Amygdala (tissue), 56 donors: ENCODE measurements around the gene ARF6.
"Not testable (repeated sequence)": the region's sequence is repeated elsewhere in the genome, so short reads cannot be mapped to it uniquely, and the experiment has no call there.

Experiments used
- DNase-seq, 56 donors: peaks; one replicate each; lab custom pipeline; 2025; lab: John Stamatoyannopoulos, UW

The ARF6 gene

GRCh38 chr14:49902679-49903246 is 9.9 kb downstream of the ARF6 start:
- DNase-seq = not testable (repeated sequence)

DNA sequence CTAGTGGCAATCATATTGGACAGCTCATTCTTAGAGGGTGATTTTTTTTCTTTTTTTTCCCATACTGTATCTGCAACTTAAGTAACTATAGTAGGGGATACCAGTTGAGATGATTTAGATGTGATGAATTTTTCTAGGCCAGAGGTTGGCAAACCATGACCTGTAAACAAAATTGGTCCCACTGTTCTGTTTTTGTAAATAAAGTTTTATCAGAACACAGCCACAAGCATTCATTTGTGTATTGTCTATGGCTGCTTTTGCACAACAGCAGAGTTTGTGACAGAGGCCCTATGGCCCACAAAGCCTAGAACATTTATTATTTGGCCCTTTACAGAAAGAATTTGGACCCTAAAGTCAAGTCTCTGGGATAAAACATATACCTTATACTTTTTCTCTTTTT is 11.4 kb downstream of the ARF6 start:
- DNase-seq = no peak

GRCh38 chr14:49905989-49906388 is 13.1 kb downstream of the ARF6 start:
- no peak for DNase-seq

- DNase-seq = no peak
Observed at GRCh38 chr14:49907186-49907585, 14.3 kb downstream of the ARF6 start.

DNA sequence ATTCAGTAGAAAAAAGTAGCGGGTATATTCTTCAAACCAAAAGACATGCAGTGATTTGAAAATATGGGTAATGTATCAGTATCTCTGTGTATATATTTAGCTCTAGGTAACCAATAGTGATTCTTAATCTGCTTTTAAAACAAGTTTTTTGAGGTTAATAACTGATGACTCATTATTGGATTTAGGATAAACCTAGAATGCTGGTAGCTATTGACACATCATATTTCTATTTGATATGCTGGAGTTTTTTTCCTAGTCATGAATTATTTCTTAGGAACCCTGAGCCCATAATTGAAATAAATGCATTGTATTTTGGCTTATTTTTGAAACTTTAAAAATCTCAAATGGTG is 15.5 kb downstream of the ARF6 start:
- no peak for DNase-seq

- no peak for DNase-seq
Observed at GRCh38 chr14:49909016-49909415, 16.1 kb downstream of the ARF6 start.

DNA sequence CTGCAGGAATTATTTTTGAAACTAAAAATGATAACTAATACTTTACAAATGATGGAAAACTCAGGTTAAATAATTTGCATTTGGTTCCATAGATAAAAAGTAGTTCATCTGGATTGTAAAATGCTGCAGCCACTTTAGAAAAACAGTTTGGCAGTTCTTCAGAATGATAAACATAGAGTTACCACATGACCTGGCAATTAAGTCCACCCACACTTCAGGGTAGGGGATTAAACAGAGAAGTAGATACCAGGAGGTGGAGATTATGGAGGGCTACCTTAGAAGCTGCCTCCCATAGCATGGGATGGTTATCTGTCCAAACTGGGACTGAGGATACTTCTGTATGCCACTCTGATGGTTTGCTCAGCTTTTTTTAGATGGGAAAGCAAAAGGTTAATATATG is 22.2 kb downstream of the ARF6 start:
- DNase-seq = no peak

- DNase-seq = no peak
Observed at GRCh38 chr14:49918706-49919105, 25.8 kb downstream of the ARF6 start.

GRCh38 chr14:49919825-49920659 is 27.2 kb downstream of the ARF6 start:
- DNase-seq = no peak

- DNase-seq = no peak
Observed at GRCh38 chr14:49920935-49921334, 28.1 kb downstream of the ARF6 start.

DNA sequence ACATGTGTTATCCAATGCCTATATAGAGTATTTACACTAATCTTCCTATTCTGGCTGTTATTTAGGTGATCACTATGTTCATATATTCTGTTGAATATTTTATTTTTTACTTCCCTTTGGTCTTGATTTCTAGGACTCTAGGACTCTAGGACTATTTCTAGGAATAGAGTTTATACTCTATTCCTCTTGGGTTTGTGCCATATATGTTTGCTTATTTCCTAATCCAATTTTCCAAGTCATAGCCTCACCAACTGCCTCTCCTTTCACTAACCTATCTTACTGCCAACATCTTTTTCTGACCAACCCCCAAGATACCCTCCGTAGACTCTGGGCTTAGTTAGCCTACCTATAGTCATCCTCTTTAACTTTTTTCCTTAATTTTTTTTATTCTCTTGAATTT is 28.5 kb downstream of the ARF6 start:
- DNase-seq = no peak

GRCh38 chr14:49923442-49923841 is 30.6 kb downstream of the ARF6 start:
- no peak for DNase-seq

GRCh38 chr14:49923881-49924280 is 31.0 kb downstream of the ARF6 start:
- no peak for DNase-seq

DNA sequence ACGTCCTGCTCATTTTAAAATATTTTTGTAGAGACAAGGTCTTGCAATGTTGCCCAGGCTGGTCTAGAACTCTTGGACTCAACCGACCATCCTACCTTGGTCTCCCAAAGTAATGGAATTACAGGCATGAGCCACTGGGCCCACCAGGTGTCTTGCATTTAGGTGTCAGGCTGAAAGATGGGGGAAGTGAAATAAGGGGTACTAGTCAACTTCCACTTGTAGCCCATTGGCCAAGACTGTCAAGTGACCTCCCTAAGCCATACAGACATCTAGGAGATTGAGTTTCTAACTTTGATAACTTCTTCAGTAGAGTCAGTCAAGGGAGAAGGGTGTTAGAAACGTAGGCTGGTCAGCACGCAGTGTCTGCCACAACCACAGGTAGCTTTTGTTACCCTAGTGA is 32.0 kb downstream of the ARF6 start:
- DNase-seq = no peak

- DNase-seq = no peak
Observed at GRCh38 chr14:49926803-49927202, 33.9 kb downstream of the ARF6 start.

DNA sequence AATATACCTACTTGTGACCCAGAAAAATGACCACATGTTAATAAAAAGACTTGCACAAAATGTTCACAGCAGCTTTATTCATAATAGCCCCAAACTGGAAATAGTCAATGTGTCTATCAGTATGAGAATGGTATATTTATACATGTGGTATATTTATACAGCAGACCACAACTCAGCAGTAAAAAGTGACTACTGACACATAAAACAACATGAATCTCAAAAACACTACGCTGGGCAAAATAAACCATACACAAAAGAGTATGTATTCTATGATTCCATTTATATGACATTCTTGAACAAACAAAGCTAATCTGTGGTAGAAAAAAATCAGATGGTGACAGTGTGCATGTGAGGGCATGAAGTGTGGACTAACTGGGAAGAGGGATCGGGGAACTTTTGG is 35.1 kb downstream of the ARF6 start:
- DNase-seq = no peak

- DNase-seq = no peak
Observed at GRCh38 chr14:49930720-49931119, 37.8 kb downstream of the ARF6 start.

- no peak for DNase-seq
Observed at GRCh38 chr14:49931523-49931922, 38.6 kb downstream of the ARF6 start.

GRCh38 chr14:49933128-49933527 is 40.2 kb downstream of the ARF6 start:
- DNase-seq = no peak

DNA sequence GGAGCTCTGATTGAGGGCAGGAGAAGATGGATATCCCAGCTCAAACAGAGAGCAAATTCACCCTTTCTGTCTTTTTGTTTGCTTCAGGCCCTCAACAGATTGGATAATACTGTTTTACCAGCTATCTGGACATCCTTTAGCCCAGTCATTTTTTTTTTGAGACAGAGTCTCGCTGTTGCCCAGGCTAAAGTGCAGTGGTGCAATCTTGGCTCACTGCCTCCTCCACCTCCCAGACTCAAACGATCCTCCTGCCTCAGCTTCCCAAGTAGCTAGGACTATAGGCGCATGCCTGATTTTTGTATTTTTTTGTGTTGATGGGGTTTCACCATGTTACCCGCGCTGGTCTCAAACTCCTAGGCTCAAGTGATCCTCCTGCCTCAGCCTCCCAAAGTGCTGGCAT is 40.8 kb downstream of the ARF6 start:
- DNase-seq = no peak

GRCh38 chr14:49934646-49935045 is 41.8 kb downstream of the ARF6 start:
- DNase-seq = no peak

GRCh38 chr14:49935526-49935925 is 42.6 kb downstream of the ARF6 start:
- no peak for DNase-seq

GRCh38 chr14:49936246-49936645 is 43.4 kb downstream of the ARF6 start:
- DNase-seq = not testable (repeated sequence)
